ENCODE measurements around the gene ARHGEF10L.

Gene ARHGEF10L

DNA sequence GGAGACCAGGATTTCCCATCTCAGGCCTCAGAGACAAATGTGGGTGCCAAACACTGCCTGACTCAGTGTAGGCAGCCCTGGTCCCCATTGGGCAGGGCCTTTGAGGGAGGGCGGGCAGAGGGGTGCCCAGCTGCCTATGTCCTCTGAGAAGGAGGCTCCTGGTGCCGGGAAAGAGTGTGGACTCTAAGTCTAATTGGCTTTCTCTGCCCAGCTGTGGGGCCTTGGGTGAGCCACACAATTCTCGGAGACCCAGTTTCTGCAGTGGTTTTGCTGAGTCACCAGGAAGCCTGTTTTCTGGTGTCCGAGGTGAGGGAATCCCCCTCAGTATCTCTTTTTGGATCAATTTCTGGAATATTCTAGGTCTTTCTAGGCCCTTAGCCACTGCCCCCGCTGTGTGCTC is 180.4 kb downstream of the ARHGEF10L start:
- no peak overlapping the region for H3K4me3 ChIP-seq (ENCODE audit: insufficient read depth, low read depth, low read length, poor library complexity, severe bottlenecking)
- no peaks in the 10 kb centered on the region for H3K9me3 ChIP-seq (ENCODE audit: control insufficient read depth, low read length)
- no peak for DNase-seq
- H3K27me3 ChIP-seq (replicated peaks; ENCODE audit: control insufficient read depth, insufficient read depth, low read length, poor library complexity, severe bottlenecking), result peaks cover 4% of the 10 kb centered on the region
- no peak overlapping the region for H3K27ac ChIP-seq (ENCODE audit: insufficient read depth, low read length, poor library complexity, severe bottlenecking)
- no peaks in the 10 kb centered on the region for H3K36me3 ChIP-seq (ENCODE audit: control insufficient read depth, insufficient read depth, low read length)
- H3K4me1 ChIP-seq (ENCODE audit: control insufficient read depth, insufficient read depth, low read length, poor library complexity, severe bottlenecking), result no peaks in the 10 kb centered on the region

DNA sequence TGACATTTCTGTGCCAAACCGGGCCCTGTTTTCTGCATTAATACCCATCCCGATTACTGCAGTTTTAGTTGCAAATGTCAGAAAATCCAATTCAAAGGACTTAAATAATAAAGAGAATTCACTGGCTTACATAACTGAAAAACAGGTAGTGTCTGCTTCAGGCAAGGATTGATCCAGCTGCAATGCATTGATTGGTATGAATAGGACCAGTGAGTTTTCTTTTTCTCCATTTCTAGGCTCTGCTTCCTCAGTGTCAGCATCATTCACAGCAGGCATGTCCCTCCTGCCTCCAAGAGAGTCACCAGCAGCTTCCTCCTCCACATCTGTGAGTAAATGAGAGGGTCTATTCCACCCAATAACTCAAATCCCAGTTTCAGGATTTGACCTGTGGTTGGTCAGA is 181.9 kb downstream of the ARHGEF10L start:
- H3K27ac ChIP-seq (ENCODE audit: insufficient read depth, low read length, poor library complexity, severe bottlenecking), result no peak overlapping the region

DNA sequence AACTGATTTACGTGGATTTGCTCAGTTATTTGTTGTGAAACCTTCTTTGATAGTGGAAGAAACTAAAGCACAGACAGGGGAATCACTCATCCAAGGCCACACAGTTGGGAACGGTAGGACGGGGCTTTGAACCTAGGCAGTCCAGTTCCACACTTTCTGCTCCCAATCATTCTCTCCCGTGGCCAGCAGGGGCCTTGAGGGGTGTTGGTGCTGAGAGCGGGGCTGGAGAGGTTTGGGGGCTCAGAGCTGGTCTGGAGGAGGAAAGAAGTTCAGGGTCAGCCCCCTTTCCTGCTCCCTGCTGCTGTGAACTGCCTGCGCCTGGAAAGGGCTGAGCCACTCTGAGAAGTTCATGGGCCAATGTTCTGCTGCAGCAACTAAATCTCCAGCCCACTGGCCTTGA is 184.2 kb downstream of the ARHGEF10L start:
- H3K4me1 ChIP-seq (ENCODE audit: control insufficient read depth, insufficient read depth, low read length, poor library complexity, severe bottlenecking), result no peaks in the 10 kb centered on the region
- no peaks in the 10 kb centered on the region for H3K9me3 ChIP-seq (ENCODE audit: control insufficient read depth, low read length)
- H3K27ac ChIP-seq (ENCODE audit: insufficient read depth, low read length, poor library complexity, severe bottlenecking), result no peak overlapping the region
- no peak for DNase-seq
- H3K4me3 ChIP-seq (ENCODE audit: insufficient read depth, low read depth, low read length, poor library complexity, severe bottlenecking), result no peak overlapping the region
- H3K27me3 ChIP-seq (replicated peaks; ENCODE audit: control insufficient read depth, insufficient read depth, low read length, poor library complexity, severe bottlenecking), result peaks cover 4% of the 10 kb centered on the region
- no peaks in the 10 kb centered on the region for H3K36me3 ChIP-seq (ENCODE audit: control insufficient read depth, insufficient read depth, low read length)

More for the DNA sequence above, 181.9 kb downstream of the ARHGEF10L start:
- peaks cover 4% of the 10 kb centered on the region for H3K27me3 ChIP-seq (replicated peaks; ENCODE audit: control insufficient read depth, insufficient read depth, low read length, poor library complexity, severe bottlenecking)
- no peaks in the 10 kb centered on the region for H3K36me3 ChIP-seq (ENCODE audit: control insufficient read depth, insufficient read depth, low read length)
- no peak overlapping the region for H3K4me3 ChIP-seq (ENCODE audit: insufficient read depth, low read depth, low read length, poor library complexity, severe bottlenecking)
- H3K9me3 ChIP-seq (ENCODE audit: control insufficient read depth, low read length), result no peaks in the 10 kb centered on the region
- H3K4me1 ChIP-seq (ENCODE audit: control insufficient read depth, insufficient read depth, low read length, poor library complexity, severe bottlenecking), result no peaks in the 10 kb centered on the region
- no peak for DNase-seq

DNA sequence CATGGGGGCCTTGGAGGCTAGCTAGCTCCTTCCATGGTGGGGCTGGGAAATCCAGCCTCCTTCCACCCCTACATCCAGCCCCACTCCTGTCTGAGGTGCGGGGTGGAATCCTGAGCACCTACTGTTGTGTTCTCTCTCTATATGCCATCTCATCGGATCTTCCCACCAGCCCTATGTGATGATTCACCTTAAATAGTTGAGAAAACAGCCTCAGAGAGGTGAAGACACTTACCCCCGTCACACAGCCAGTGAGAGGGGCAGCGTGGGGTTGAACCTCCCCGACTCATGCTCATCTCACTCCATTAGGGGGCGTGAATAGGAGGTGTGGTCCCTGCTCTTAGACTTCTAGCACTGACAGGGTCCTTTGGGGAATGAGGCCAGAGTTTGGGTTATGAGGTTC is 184.7 kb downstream of the ARHGEF10L start:
- H3K27ac ChIP-seq (ENCODE audit: insufficient read depth, low read length, poor library complexity, severe bottlenecking), result no peak overlapping the region
- H3K27me3 ChIP-seq (replicated peaks; ENCODE audit: control insufficient read depth, insufficient read depth, low read length, poor library complexity, severe bottlenecking), result peaks cover 4% of the 10 kb centered on the region
- no peaks in the 10 kb centered on the region for H3K36me3 ChIP-seq (ENCODE audit: control insufficient read depth, insufficient read depth, low read length)

DNA sequence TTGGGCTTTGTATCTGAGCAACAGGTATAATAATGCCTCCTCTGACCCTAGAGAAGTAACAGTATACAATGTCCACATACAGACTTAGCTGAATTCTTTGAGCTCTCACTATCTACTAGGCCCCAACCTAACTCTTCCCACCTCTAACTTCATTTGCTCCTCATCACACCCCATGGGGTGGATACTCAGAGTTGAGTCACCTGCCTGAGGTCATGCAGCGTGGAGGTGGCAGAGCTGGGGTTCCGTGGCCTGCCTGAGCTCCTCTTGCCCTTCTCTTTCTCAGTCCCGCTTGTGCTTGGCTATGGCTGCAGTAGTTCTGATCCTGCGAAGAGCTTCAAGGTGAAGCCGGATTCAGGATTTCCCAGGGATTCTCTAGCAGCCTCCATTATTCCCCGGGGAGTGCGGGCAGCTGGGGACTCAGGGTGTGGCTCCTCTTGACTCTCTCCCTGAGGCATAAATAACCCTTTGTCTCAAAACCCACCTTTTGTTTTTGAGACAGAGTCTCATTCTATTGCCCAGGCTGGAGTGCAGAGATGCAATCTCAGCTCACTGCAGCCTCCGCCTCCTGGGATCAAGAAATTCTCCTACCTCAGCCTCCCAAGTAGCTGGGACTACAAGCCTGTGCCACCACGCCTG is 185.7 kb downstream of the ARHGEF10L start:
- Histone ChIP-seq H3K4me1 (ENCODE audit: control insufficient read depth, insufficient read depth, low read length, poor library complexity, severe bottlenecking) (no peaks in the 10 kb centered on the region), H3K36me3 (ENCODE audit: control insufficient read depth, insufficient read depth, low read length) (no peaks in the 10 kb centered on the region), H3K27ac (ENCODE audit: insufficient read depth, low read length, poor library complexity, severe bottlenecking) (no peak overlapping the region), H3K4me3 (ENCODE audit: insufficient read depth, low read depth, low read length, poor library complexity, severe bottlenecking) (no peak overlapping the region), H3K27me3 (replicated peaks; ENCODE audit: control insufficient read depth, insufficient read depth, low read length, poor library complexity, severe bottlenecking) (peaks cover 4% of the 10 kb centered on the region), H3K9me3 (ENCODE audit: control insufficient read depth, low read length) (no peaks in the 10 kb centered on the region)
- DNase-seq, result no peak

More for the DNA sequence above, 184.7 kb downstream of the ARHGEF10L start:
- Histone ChIP-seq H3K9me3 (ENCODE audit: control insufficient read depth, low read length) (no peaks in the 10 kb centered on the region), H3K4me3 (ENCODE audit: insufficient read depth, low read depth, low read length, poor library complexity, severe bottlenecking) (no peak overlapping the region), H3K4me1 (ENCODE audit: control insufficient read depth, insufficient read depth, low read length, poor library complexity, severe bottlenecking) (no peaks in the 10 kb centered on the region)
- DNase-seq, result no peak

DNA sequence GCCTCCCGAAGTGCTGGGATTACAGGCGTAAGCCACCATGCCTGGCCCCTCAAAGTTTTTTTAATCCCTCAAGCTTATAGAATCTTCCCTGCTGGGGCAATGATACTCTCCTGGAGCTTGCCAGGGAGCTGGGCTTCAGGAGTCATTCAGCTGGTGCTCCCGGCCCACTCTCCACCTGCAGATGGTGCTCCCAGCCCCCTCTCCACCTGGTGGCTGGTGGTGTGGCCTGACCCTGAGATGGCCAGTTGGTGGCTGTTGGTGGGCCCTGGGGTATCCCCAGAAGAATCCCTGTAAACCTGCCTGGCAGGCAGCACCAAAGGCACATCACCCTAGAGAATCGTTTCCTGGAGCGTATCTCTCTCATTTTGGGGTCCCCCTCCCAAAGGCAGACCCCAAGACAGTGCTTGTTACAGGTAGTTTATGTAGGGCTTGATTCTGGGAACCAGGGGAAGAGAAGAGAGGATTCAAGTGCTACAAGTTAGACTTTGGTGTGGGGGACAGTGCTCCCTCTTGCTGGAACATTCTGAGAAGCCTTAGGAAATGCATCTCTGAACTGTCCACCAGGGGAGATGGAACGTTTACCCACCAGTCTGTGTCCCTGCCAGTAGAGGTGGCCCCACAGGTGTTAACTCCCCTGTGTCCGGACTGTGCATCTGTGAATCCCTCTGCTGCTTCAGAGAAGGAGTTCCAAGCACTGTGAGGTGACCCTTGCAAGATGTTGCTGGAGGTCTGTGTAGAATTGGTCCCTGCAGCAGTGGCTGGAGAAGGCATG is 186.5 kb downstream of the ARHGEF10L start:
- Histone ChIP-seq H3K4me3 (ENCODE audit: insufficient read depth, low read depth, low read length, poor library complexity, severe bottlenecking) (no peak overlapping the region), H3K27me3 (replicated peaks; ENCODE audit: control insufficient read depth, insufficient read depth, low read length, poor library complexity, severe bottlenecking) (no peaks in the 10 kb centered on the region), H3K4me1 (ENCODE audit: control insufficient read depth, insufficient read depth, low read length, poor library complexity, severe bottlenecking) (no peaks in the 10 kb centered on the region), H3K36me3 (ENCODE audit: control insufficient read depth, insufficient read depth, low read length) (no peaks in the 10 kb centered on the region), H3K9me3 (ENCODE audit: control insufficient read depth, low read length) (no peaks in the 10 kb centered on the region), H3K27ac (ENCODE audit: insufficient read depth, low read length, poor library complexity, severe bottlenecking) (no peak overlapping the region)
- DNase-seq, result no peak

DNA sequence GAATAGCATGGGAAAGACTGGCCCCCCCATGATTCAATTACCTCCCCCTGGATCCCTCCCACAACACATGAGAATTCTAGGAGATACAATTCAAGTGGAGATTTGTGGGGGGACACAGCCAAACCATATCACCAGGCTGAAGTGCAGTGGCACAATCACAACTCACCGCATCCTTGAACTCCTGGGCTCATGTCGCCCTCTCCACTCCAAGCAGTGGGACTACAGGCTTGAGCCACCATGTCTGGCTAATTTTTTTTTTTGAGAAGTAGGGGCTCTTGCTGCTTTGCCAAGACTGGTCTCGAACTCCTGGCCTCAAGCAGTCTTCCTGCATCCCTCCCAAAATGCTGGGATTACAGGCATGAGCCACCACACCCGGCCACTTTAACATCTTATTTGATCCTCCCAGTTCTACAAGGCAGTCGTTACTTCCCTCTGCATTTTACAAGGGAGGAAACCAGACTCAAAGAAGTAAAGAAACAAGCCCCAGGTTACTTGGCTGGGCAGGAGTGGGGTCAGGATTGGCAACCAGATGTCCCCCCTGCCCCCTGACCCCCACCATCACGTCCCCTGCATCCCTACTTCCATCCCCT is 188.7 kb downstream of the ARHGEF10L start:
- no peak for DNase-seq
- Histone ChIP-seq H3K4me1 (ENCODE audit: control insufficient read depth, insufficient read depth, low read length, poor library complexity, severe bottlenecking) (no peaks in the 10 kb centered on the region), H3K9me3 (ENCODE audit: control insufficient read depth, low read length) (no peaks in the 10 kb centered on the region), H3K4me3 (ENCODE audit: insufficient read depth, low read depth, low read length, poor library complexity, severe bottlenecking) (no peak overlapping the region), H3K27ac (ENCODE audit: insufficient read depth, low read length, poor library complexity, severe bottlenecking) (no peak overlapping the region), H3K27me3 (replicated peaks; ENCODE audit: control insufficient read depth, insufficient read depth, low read length, poor library complexity, severe bottlenecking) (no peaks in the 10 kb centered on the region), H3K36me3 (ENCODE audit: control insufficient read depth, insufficient read depth, low read length) (no peaks in the 10 kb centered on the region)

DNA sequence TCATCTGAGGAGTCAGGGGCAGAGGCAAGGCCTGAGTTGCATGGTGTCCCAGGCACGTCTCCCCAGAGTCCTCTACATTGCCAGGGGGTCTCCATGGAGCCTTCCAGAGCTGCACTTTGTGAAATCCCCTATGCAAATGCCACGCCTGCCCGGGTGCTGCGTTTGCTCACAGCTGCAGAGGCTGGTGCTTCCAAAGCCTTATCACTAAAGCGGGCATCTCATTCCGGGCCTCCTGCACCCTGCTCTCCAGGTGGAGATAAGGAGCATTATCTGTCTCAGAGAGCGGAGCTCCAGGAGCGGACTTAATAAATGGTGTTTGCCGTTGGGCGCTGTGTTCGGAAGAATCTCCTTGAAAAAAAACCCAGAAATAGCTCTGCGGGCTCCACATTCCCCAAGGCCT is 189.8 kb downstream of the ARHGEF10L start:
- H3K27ac ChIP-seq (ENCODE audit: insufficient read depth, low read length, poor library complexity, severe bottlenecking), result no peak overlapping the region
- no peaks in the 10 kb centered on the region for H3K4me1 ChIP-seq (ENCODE audit: control insufficient read depth, insufficient read depth, low read length, poor library complexity, severe bottlenecking)
- DNase-seq, result no peak
- H3K4me3 ChIP-seq (ENCODE audit: insufficient read depth, low read depth, low read length, poor library complexity, severe bottlenecking), result no peak overlapping the region
- H3K36me3 ChIP-seq (ENCODE audit: control insufficient read depth, insufficient read depth, low read length), result no peaks in the 10 kb centered on the region
- H3K9me3 ChIP-seq (ENCODE audit: control insufficient read depth, low read length), result no peaks in the 10 kb centered on the region
- no peaks in the 10 kb centered on the region for H3K27me3 ChIP-seq (replicated peaks; ENCODE audit: control insufficient read depth, insufficient read depth, low read length, poor library complexity, severe bottlenecking)

DNA sequence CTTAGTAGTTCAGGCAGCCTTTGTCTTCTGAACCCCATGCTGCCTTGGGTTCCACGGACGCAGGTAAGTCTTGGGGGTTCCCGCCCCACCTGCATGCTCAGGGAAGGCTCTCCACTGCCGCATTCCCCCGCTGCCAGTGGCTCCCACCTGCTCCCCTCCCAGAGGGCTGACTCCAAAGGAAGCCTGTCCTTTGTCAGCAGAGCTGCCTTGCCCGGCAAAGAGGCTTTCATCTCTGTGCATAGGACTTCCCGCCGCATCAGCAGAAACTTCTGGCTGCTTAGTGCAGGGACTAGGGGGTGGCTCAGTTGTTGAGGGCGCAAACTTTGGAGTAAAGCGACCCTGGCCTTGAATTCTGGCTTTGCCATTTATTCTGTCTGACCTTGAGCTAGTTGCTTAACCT is 190.4 kb downstream of the ARHGEF10L start:
- Histone ChIP-seq H3K4me3 (ENCODE audit: insufficient read depth, low read depth, low read length, poor library complexity, severe bottlenecking) (no peak overlapping the region), H3K9me3 (ENCODE audit: control insufficient read depth, low read length) (no peaks in the 10 kb centered on the region), H3K27ac (ENCODE audit: insufficient read depth, low read length, poor library complexity, severe bottlenecking) (no peak overlapping the region), H3K4me1 (ENCODE audit: control insufficient read depth, insufficient read depth, low read length, poor library complexity, severe bottlenecking) (no peaks in the 10 kb centered on the region), H3K36me3 (ENCODE audit: control insufficient read depth, insufficient read depth, low read length) (no peaks in the 10 kb centered on the region), H3K27me3 (replicated peaks; ENCODE audit: control insufficient read depth, insufficient read depth, low read length, poor library complexity, severe bottlenecking) (no peaks in the 10 kb centered on the region)
- DNase-seq, result no peak

DNA sequence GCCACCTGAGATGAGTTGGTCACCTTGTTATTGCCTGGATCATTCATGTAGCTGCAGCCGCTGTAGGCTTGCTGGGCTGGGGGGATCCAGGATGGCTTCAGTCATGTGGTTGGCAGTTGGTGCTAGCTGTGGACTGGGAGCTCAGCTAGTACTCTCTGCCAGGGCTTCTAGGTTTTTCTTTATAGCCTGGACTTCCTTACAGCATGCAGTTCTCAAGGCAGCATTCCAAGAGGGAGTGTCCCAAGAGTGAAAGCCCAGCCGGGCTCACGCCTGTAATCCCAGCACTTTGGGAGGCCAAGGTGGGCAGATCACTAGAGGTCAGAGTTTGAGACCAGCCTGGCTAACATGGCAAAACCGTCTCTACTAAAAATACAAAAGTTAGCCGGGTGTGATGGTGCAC is 192.0 kb downstream of the ARHGEF10L start:
- no peaks in the 10 kb centered on the region for H3K36me3 ChIP-seq (ENCODE audit: control insufficient read depth, insufficient read depth, low read length)
- no peaks in the 10 kb centered on the region for H3K4me1 ChIP-seq (ENCODE audit: control insufficient read depth, insufficient read depth, low read length, poor library complexity, severe bottlenecking)
- DNase-seq, result no peak
- no peaks in the 10 kb centered on the region for H3K9me3 ChIP-seq (ENCODE audit: control insufficient read depth, low read length)
- H3K4me3 ChIP-seq (ENCODE audit: insufficient read depth, low read depth, low read length, poor library complexity, severe bottlenecking), result no peak overlapping the region
- no peak overlapping the region for H3K27ac ChIP-seq (ENCODE audit: insufficient read depth, low read length, poor library complexity, severe bottlenecking)
- H3K27me3 ChIP-seq (replicated peaks; ENCODE audit: control insufficient read depth, insufficient read depth, low read length, poor library complexity, severe bottlenecking), result no peaks in the 10 kb centered on the region
